GM21447 (cell line): ENCODE results near the gene EML4.
"Not testable (repeated sequence)": the region's sequence is repeated elsewhere in the genome, so short reads cannot be mapped to it uniquely, and the experiment has no call there.

Experiments used
- ATAC-seq: cut with Tn5 transposase; IDR thresholded peaks from one replicate; pipeline ENCODE4 v1.9.1; 2021; ENCODE audit not compliant: unreplicated experiment

Gene EML4

GRCh38 chr2:42170619-42171395, 1.7 kb downstream of the EML4 start:
- no peak for ATAC-seq

- ATAC-seq = no peak
Observed at GRCh38 chr2:42171396-42171980, 2.3 kb downstream of the EML4 start.

- no peak for ATAC-seq
Observed at GRCh38 chr2:42172020-42172419, 2.9 kb downstream of the EML4 start.

- ATAC-seq = no peak
Observed at GRCh38 chr2:42172566-42172965, 3.4 kb downstream of the EML4 start.

GRCh38 chr2:42173467-42173866, 4.3 kb downstream of the EML4 start:
- not testable (repeated sequence) for ATAC-seq

GRCh38 chr2:42176992-42177738, 8.0 kb downstream of the EML4 start:
- no peak for ATAC-seq

GRCh38 chr2:42178335-42178734, 9.2 kb downstream of the EML4 start:
- no peak for ATAC-seq

GRCh38 chr2:42180300-42180699, 11.1 kb downstream of the EML4 start:
- ATAC-seq = no peak

GRCh38 chr2:42182654-42183308, 13.6 kb downstream of the EML4 start:
- ATAC-seq = no peak

GRCh38 chr2:42183775-42184174, 14.6 kb downstream of the EML4 start:
- ATAC-seq = no peak

GRCh38 chr2:42184346-42184745, 15.2 kb downstream of the EML4 start:
- no peak for ATAC-seq

GRCh38 chr2:42185220-42185921, 16.2 kb downstream of the EML4 start:
- no peak for ATAC-seq

- no peak for ATAC-seq
Observed at GRCh38 chr2:42186366-42186765, 17.2 kb downstream of the EML4 start.

GRCh38 chr2:42186945-42187632, 17.9 kb downstream of the EML4 start:
- ATAC-seq = no peak

- ATAC-seq = no peak
Observed at GRCh38 chr2:42187886-42188285, 18.7 kb downstream of the EML4 start.

- no peak for ATAC-seq
Observed at GRCh38 chr2:42189235-42189566, 20.0 kb downstream of the EML4 start.

- no peak for ATAC-seq
Observed at GRCh38 chr2:42190191-42190590, 21.0 kb downstream of the EML4 start.

GRCh38 chr2:42191285-42192009, 22.3 kb downstream of the EML4 start:
- no peak for ATAC-seq

- ATAC-seq = no peak
Observed at GRCh38 chr2:42192010-42192373, 22.8 kb downstream of the EML4 start.
